IMR-90 (cell line): ENCODE results near the gene ZNF688. TPM values are rescaled to one million over a fixed set of nuclear protein-coding genes. Genes with fewer than 3 reads are reported as not detected.

ENCODE experiments used
- ATAC-seq: fragments of 200-7000 bp; cut with Tn5 transposase; 2 replicates; pipeline ENCODE4 v1.9.1; 2020; ENCODE audit warnings: low read depth, mild to moderate bottlenecking, moderate library complexity
- BruUV-seq: library from RNA; stranded (reverse); fragments of 400-500 nt; replicated peaks from 2 replicates; lab custom pipeline; 2021; lab: Mats Ljungman, UMichigan
- CTCF ChIA-PET: fragments of 300-600 bp; formaldehyde crosslinking; extraction: SDS; loops from one replicate; lab custom pipeline; 2021; ENCODE audit warnings: antibody characterized with exemption; lab: Yijun Ruan, JAX
- POLR2A ChIA-PET: fragments of 300-600 bp; sonication (Branson Sonifier 250); formaldehyde crosslinking; loops from one replicate; lab custom pipeline; 2022; ENCODE audit warnings: antibody characterized with exemption; ENCODE audit not compliant: unreplicated experiment; lab: Charles Lee
- DNase-seq: peaks from one replicate; pipeline ENCODE4 v3.0.0; 2013
- H2AFZ ChIP-seq: replicated peaks from 2 replicates; pipeline ENCODE3; 2013; ENCODE audit warnings: low read length, mild to moderate bottlenecking; ENCODE audit not compliant: poor library complexity
- H2AK5ac ChIP-seq: 2 replicates; pipeline ENCODE4 v1.6.1; 2013; ENCODE audit warnings: low read depth, low read length, inconsistent platforms
- H2AK9ac ChIP-seq: replicated peaks from 2 replicates; pipeline ENCODE3; 2013; ENCODE audit warnings: mild to moderate bottlenecking, low read depth, low read length, moderate library complexity; ENCODE audit not compliant: poor library complexity
- H2BK120ac ChIP-seq: 2 replicates; pipeline ENCODE4 v1.6.1; 2013; ENCODE audit warnings: low read depth, low read length, inconsistent platforms
- H2BK15ac ChIP-seq: 3 replicates; pipeline ENCODE4 v1.6.1; 2013; ENCODE audit warnings: low read depth, low read length, inconsistent platforms
- H2BK20ac ChIP-seq: 2 replicates; pipeline ENCODE4 v1.6.1; 2013; ENCODE audit warnings: low read depth, mild to moderate bottlenecking, inconsistent platforms, low read length, moderate library complexity
- H2BK5ac ChIP-seq: 2 replicates; pipeline ENCODE4 v1.6.1; 2013; ENCODE audit warnings: mild to moderate bottlenecking, low read depth, low read length, inconsistent platforms; ENCODE audit not compliant: poor library complexity, severe bottlenecking
- H3K14ac ChIP-seq: replicated peaks from 2 replicates; pipeline ENCODE4 v1.6.1; 2013; ENCODE audit warnings: low read depth, low read length, inconsistent platforms
- H3K18ac ChIP-seq: 2 replicates; pipeline ENCODE4 v1.6.1; 2013; ENCODE audit warnings: low read depth, low read length, control low read depth
- H3K23ac ChIP-seq: 2 replicates; pipeline ENCODE4 v1.6.1; 2013; ENCODE audit warnings: low read depth, low read length, inconsistent platforms
- H3K27ac ChIP-seq: 2 replicates; pipeline ENCODE4 v1.5.1; 2013; ENCODE audit warnings: mild to moderate bottlenecking, control low read depth, low read length; ENCODE audit not compliant: insufficient read depth
- H3K27me3 ChIP-seq: 2 replicates; pipeline ENCODE4 v1.6.1; 2013; ENCODE audit warnings: low read length; ENCODE audit not compliant: control insufficient read depth, insufficient read depth
- H3K36me3 ChIP-seq: 2 replicates; pipeline ENCODE4 v1.6.1; 2013; ENCODE audit warnings: low read length, mixed read lengths; ENCODE audit not compliant: control insufficient read depth, insufficient read depth
- H3K4ac ChIP-seq: 2 replicates; pipeline ENCODE4 v1.6.1; 2013; ENCODE audit warnings: low read depth, low read length, inconsistent platforms
- H3K4me1 ChIP-seq: 2 replicates; pipeline ENCODE4 v1.6.1; 2013; ENCODE audit warnings: low read length, mixed read lengths; ENCODE audit not compliant: control insufficient read depth, insufficient read depth
- H3K4me2 ChIP-seq: 2 replicates; pipeline ENCODE4 v1.6.1; 2013; ENCODE audit warnings: low read depth, mild to moderate bottlenecking, control low read depth, low read length, moderate library complexity
- H3K4me3 ChIP-seq: 2 replicates; pipeline ENCODE4 v1.5.1; 2013; ENCODE audit warnings: low read depth, mild to moderate bottlenecking, control low read depth, low read length, moderate library complexity; ENCODE audit not compliant: insufficient read depth
- H3K56ac ChIP-seq: 2 replicates; pipeline ENCODE4 v1.6.1; 2013; ENCODE audit warnings: low read length, inconsistent platforms; ENCODE audit not compliant: insufficient read depth; ENCODE audit errors: extremely low read depth
- H3K79me1 ChIP-seq, 2 experiments: 2 replicates each; pipeline ENCODE4 v1.6.1; 2013; ENCODE audit warnings: low read length in 2 of 2, inconsistent platforms in 1 of 2, low read depth in 1 of 2
- H3K9ac ChIP-seq: 2 replicates; pipeline ENCODE4 v1.6.1; 2013; ENCODE audit warnings: low read depth, low read length, control low read depth
- H3K9me1 ChIP-seq: 2 replicates; pipeline ENCODE4 v1.6.1; 2013; ENCODE audit warnings: low read length, inconsistent platforms; ENCODE audit not compliant: insufficient read depth
- H3K9me3 ChIP-seq: 2 replicates; pipeline ENCODE4 v1.6.1; 2013; ENCODE audit warnings: low read length; ENCODE audit not compliant: control insufficient read depth, insufficient read depth
- H4K20me1 ChIP-seq: 2 replicates; pipeline ENCODE4 v1.6.1; 2013; ENCODE audit warnings: low read length, inconsistent platforms; ENCODE audit not compliant: insufficient read depth
- H4K5ac ChIP-seq: 2 replicates; pipeline ENCODE4 v1.6.1; 2013; ENCODE audit warnings: mild to moderate bottlenecking, low read depth, low read length, control low read depth
- H4K8ac ChIP-seq, 2 experiments: 2 replicates each; pipeline ENCODE4 v1.6.1; 2013; ENCODE audit warnings: low read depth in 2 of 2, low read length in 2 of 2, control low read depth in 1 of 2, inconsistent platforms in 1 of 2
- H4K91ac ChIP-seq: 2 replicates; pipeline ENCODE4 v1.6.1; 2013; ENCODE audit warnings: low read depth, low read length, inconsistent platforms; ENCODE audit not compliant: insufficient read depth
- BHLHE40 ChIP-seq: fragments of 150-350 bp; IDR thresholded peaks from 2 replicates; pipeline ENCODE4 v1.6.1; 2016; ENCODE audit warnings: mild to moderate bottlenecking, low read depth, low read length
- CEBPB ChIP-seq: IDR thresholded peaks from 2 replicates; pipeline ENCODE4 v1.6.1; 2012; ENCODE audit warnings: low read depth, low read length, improper control_type of control experiment
- ELK1 ChIP-seq: fragments of 150-350 bp; IDR thresholded peaks from 2 replicates; pipeline ENCODE4 v1.6.1; 2016; ENCODE audit warnings: low read depth, mild to moderate bottlenecking, low read length, moderate library complexity, borderline replicate concordance
- FOS ChIP-seq: fragments of 150-350 bp; IDR thresholded peaks from 2 replicates; pipeline ENCODE4 v1.6.1; 2016; ENCODE audit warnings: low read depth, low read length
- MAZ ChIP-seq: IDR thresholded peaks from 2 replicates; pipeline ENCODE4 v1.6.1; 2012; ENCODE audit warnings: low read depth, mild to moderate bottlenecking, low read length, improper control_type of control experiment, moderate library complexity, borderline replicate concordance
- MXI1 ChIP-seq: IDR thresholded peaks from 2 replicates; pipeline ENCODE4 v1.6.1; 2012; ENCODE audit warnings: low read depth, mild to moderate bottlenecking, low read length, moderate library complexity, borderline replicate concordance
- POLR2A ChIP-seq: IDR thresholded peaks from 2 replicates; pipeline ENCODE4 v1.6.1; 2012; ENCODE audit warnings: mild to moderate bottlenecking, low read depth, low read length
- RAD21 ChIP-seq: IDR thresholded peaks from 2 replicates; pipeline ENCODE4 v1.6.1; 2012; ENCODE audit warnings: low read length, improper control_type of control experiment
- RCOR1 ChIP-seq: IDR thresholded peaks from 2 replicates; pipeline ENCODE4 v1.6.1; 2012; ENCODE audit warnings: mild to moderate bottlenecking, low read length, improper control_type of control experiment; ENCODE audit not compliant: insufficient replicate concordance
- RFX5 ChIP-seq: IDR thresholded peaks from 2 replicates; pipeline ENCODE4 v1.8.0; 2012; ENCODE audit warnings: low read depth, mild to moderate bottlenecking, low read length, moderate library complexity
- SMC3 ChIP-seq: fragments of 150-350 bp; IDR thresholded peaks from 2 replicates; pipeline ENCODE4 v1.6.1; 2016; ENCODE audit warnings: low read depth, mild to moderate bottlenecking, antibody characterized with exemption, low read length, moderate library complexity
- WGBS, 2 experiments: methylation state at CpG; one replicate each; pipeline versions ENCODE4 v1.1.5 to v1.1.7; 2013; ENCODE audit warnings: missing lambda C conversion rate in 2 of 2; ENCODE audit not compliant: insufficient read length in 1 of 2; ENCODE audit errors: extremely low coverage in 2 of 2; 5-methylcytosine and 5-hydroxymethylcytosine counted together
- dilution Hi-C: fragments of 300-500 bp; cut with HindIII; formaldehyde crosslinking; loops from one replicate; pipeline ENCODE4 v1.14.3; 2018; ENCODE audit warnings: low sequenced_read_pairs; ENCODE audit not compliant: unreplicated experiment
- in situ Hi-C: fragments of 300-500 bp; cut with MboI; formaldehyde crosslinking; loops from 3 replicates; pipeline ENCODE4 v1.14.3; 2019; ENCODE audit warnings: low sequenced_read_pairs, inconsistent platforms, mixed read lengths
- intact Hi-C: fragments of 100-400 bp; cut with micrococcal nuclease; formaldehyde crosslinking; loops from 2 replicates; pipeline ENCODE4 v1.10.0; 2022
- polyA plus RNA-seq, 3 experiments: library from polyadenylated mRNA; depleted of rRNA; stranded (reverse); fragments of >200 nt; gene quantifications; 2 replicates each; pipeline ENCODE4 v1.2.3, GENCODE V29; 2012; ENCODE audit warnings: low replicate concordance in 1 of 3
- total RNA-seq: library from RNA; depleted of rRNA; stranded (reverse); fragments of >200 nt; gene quantifications from 2 replicates; pipeline ENCODE4 v1.2.3, GENCODE V29; 2012
- TF ChIP-seq, protein P1 (sequence below): conservative IDR thresholded peaks from 2 replicates; pipeline ENCODE4 v1.5.1; 2012; ENCODE audit warnings: mild to moderate bottlenecking, low read depth, low read length, improper control_type of control experiment
- TF ChIP-seq, protein P2 (sequence below): fragments of 150-350 bp; IDR thresholded peaks from 2 replicates; pipeline ENCODE4 v1.6.1; 2017; ENCODE audit warnings: mild to moderate bottlenecking, antibody characterized with exemption, low read length, low read depth

Gene ZNF688
- total and polyA plus RNA-seq, 2 of the 4 experiments (the other 2 are of a cell fraction) = 1.8 to 3.7 TPM

- TF ChIP-seq CEBPB (no peak), MAZ (no peak), FOS (no peak)
Observed at GRCh38 chr16:30601966-30602365, 30.5 kb upstream of the ZNF688 start (continued).

- Histone ChIP-seq H2BK120ac (no peak overlapping the region), H3K4me3 (no peak overlapping the region), H3K23ac (no peak overlapping the region), H3K27me3 (no peaks in the 10 kb centered on the region), H2BK5ac (no peak overlapping the region), H2BK20ac (no peak overlapping the region), H3K27ac (no peak overlapping the region), H2AFZ (no peak overlapping the region), H3K36me3 (peaks cover 18% of the 10 kb centered on the region), H3K18ac (no peak overlapping the region), H3K14ac (no peak overlapping the region), H4K20me1 (no peaks in the 10 kb centered on the region), H2BK15ac (no peak overlapping the region), H3K9me3 (no peaks in the 10 kb centered on the region; the same call in 1 of the 2 replicates), H3K4me1 (peaks cover 6% of the 10 kb centered on the region; the same call in 1 of the 2 replicates), H4K91ac (no peak overlapping the region), H4K8ac (no peak overlapping the region), H4K5ac (no peak overlapping the region), H3K56ac (no peak overlapping the region), H3K9me1 (no peaks in the 10 kb centered on the region; the same call in 1 of the 2 replicates), H2AK9ac (no peak overlapping the region), H3K4ac (no peak overlapping the region), H3K9ac (no peak overlapping the region), H3K79me1 (0 out of 4 replicates have a peak, but pooled peaks cover 0 to 6% of the 10 kb centered on the region in 2 experiments), H3K4me2 (no peak overlapping the region), H2AK5ac (no peak overlapping the region)
- intact Hi-C loops = no loop called here
- no TSS peak for BruUV-seq
- dilution Hi-C loops = no loop called here
- 100% methylated on average over 1 of the region's 2 CpGs; no CpG with 5 or more reads in 1 of the 2 experiments for WGBS, 2 experiments
- CTCF ChIA-PET = no interaction called here
- in situ Hi-C loops = no loop called here
- no peak for DNase-seq
- no peak for ATAC-seq
- no peak for TF ChIP-seq BHLHE40
- no peak for TF ChIP-seq RCOR1
- TF ChIP-seq, protein P1, sequence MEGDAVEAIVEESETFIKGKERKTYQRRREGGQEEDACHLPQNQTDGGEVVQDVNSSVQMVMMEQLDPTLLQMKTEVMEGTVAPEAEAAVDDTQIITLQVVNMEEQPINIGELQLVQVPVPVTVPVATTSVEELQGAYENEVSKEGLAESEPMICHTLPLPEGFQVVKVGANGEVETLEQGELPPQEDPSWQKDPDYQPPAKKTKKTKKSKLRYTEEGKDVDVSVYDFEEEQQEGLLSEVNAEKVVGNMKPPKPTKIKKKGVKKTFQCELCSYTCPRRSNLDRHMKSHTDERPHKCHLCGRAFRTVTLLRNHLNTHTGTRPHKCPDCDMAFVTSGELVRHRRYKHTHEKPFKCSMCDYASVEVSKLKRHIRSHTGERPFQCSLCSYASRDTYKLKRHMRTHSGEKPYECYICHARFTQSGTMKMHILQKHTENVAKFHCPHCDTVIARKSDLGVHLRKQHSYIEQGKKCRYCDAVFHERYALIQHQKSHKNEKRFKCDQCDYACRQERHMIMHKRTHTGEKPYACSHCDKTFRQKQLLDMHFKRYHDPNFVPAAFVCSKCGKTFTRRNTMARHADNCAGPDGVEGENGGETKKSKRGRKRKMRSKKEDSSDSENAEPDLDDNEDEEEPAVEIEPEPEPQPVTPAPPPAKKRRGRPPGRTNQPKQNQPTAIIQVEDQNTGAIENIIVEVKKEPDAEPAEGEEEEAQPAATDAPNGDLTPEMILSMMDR = no peak
- no peak for TF ChIP-seq ELK1
- TF ChIP-seq, protein P2, sequence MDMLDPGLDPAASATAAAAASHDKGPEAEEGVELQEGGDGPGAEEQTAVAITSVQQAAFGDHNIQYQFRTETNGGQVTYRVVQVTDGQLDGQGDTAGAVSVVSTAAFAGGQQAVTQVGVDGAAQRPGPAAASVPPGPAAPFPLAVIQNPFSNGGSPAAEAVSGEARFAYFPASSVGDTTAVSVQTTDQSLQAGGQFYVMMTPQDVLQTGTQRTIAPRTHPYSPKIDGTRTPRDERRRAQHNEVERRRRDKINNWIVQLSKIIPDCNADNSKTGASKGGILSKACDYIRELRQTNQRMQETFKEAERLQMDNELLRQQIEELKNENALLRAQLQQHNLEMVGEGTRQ = no peak
- TF ChIP-seq MAZ = no peak
- no peak for TF ChIP-seq MXI1
- TF ChIP-seq CEBPB = no peak
- TF ChIP-seq FOS = no peak
- no peak for TF ChIP-seq RAD21
- TF ChIP-seq SMC3 = no peak
- TF ChIP-seq RFX5 = no peak
- no peak for TF ChIP-seq POLR2A
- POLR2A ChIA-PET = no interaction called here
Observed at GRCh38 chr16:30600929-30601328, 29.4 kb upstream of the ZNF688 start.
